ENCODE data around the gene ABHD2.

Gene ABHD2

DNA sequence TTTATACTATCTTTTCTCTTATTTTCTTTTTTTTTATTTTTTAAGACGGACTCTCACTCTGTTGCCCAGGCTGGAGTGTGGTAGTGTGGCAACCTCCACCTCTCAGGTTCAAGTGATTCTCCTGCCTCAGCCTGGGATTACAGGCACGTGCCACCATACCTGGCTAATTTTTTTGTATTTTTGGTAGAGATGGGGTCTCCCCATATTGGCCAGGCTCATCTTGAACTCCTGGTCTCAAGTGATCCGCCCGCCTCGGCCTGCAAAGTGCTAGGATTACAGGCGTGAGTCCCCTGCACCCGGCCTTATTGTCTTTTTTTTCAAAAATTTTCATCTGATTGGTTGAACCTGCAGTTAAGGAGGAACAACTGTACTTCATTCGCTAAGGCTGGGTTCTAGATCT, 21.8 kb downstream of the ABHD2 start:
- no peaks in the 10 kb centered on the region for H3K36me3 ChIP-seq (ENCODE audit: control insufficient read depth, insufficient read depth, low read length)
- H3K9me3 ChIP-seq (ENCODE audit: control insufficient read depth, low read length), result no peaks in the 10 kb centered on the region
- H3K27me3 ChIP-seq (ENCODE audit: control insufficient read depth, insufficient read depth, low read length, poor library complexity, severe bottlenecking), result no peaks in the 10 kb centered on the region
- H3K4me3 ChIP-seq (ENCODE audit: insufficient read depth, low read depth, low read length), result no peak overlapping the region
- no peak overlapping the region for H3K27ac ChIP-seq (ENCODE audit: insufficient read depth, low read depth, low read length, poor library complexity, severe bottlenecking)
- 89 to 90% methylated on average over 8 of the region's 8 CpGs for WGBS, 2 experiments
- peaks cover 7% of the 10 kb centered on the region for H3K4me1 ChIP-seq (ENCODE audit: control insufficient read depth, insufficient read depth, low read length)

DNA sequence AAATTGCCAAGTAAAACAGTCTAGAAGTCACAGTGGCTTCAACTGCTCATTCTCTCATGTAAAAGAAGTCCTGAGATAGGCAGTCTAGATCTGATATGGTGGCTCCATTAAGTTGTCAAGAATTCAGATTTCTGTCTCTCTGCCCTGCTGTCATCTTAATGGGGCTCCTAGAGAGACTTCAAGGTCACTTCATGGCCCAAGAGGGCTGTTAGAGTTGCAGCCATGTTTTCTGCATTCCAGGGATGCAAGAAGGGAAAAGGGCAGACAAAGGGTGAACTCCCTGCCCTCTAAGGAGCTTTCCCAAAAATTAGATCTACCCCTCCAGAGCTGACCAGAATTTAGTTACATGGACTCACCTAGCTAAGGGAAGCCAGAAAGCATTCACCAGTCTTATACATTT, 23.1 kb downstream of the ABHD2 start:
- peaks cover 4% of the 10 kb centered on the region for H3K36me3 ChIP-seq (ENCODE audit: control insufficient read depth, insufficient read depth, low read length)
- no peak overlapping the region for H3K27ac ChIP-seq (ENCODE audit: insufficient read depth, low read depth, low read length, poor library complexity, severe bottlenecking)
- H3K4me1 ChIP-seq (ENCODE audit: control insufficient read depth, insufficient read depth, low read length), result peaks cover 15% of the 10 kb centered on the region
- H3K27me3 ChIP-seq (ENCODE audit: control insufficient read depth, insufficient read depth, low read length, poor library complexity, severe bottlenecking), result no peaks in the 10 kb centered on the region
- H3K9me3 ChIP-seq (ENCODE audit: control insufficient read depth, low read length), result no peaks in the 10 kb centered on the region
- no peak overlapping the region for H3K4me3 ChIP-seq (ENCODE audit: insufficient read depth, low read depth, low read length)

DNA sequence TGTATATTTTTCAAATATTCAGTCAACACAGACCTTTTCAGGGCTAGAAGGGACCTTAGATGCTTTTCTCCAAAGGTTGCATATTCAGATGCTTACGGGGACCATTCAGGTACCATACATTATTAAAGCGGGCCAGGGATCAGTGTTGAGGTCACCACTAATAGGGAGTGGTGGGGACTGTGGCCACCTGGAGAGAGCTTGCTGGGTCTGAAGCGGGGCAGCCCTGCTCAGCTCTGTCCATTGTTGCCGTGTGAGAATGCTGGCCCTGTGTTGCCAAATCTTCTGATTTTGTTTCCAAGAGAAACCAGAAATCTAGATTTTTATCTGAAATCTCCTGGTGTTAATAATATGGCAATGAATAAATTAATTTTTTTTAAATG, 23.7 kb downstream of the ABHD2 start:
- Histone ChIP-seq H3K27me3 (ENCODE audit: control insufficient read depth, insufficient read depth, low read length, poor library complexity, severe bottlenecking) (no peaks in the 10 kb centered on the region), H3K4me1 (ENCODE audit: control insufficient read depth, insufficient read depth, low read length) (peaks cover 15% of the 10 kb centered on the region), H3K27ac (ENCODE audit: insufficient read depth, low read depth, low read length, poor library complexity, severe bottlenecking) (no peak overlapping the region), H3K9me3 (ENCODE audit: control insufficient read depth, low read length) (no peaks in the 10 kb centered on the region), H3K36me3 (ENCODE audit: control insufficient read depth, insufficient read depth, low read length) (peaks cover 4% of the 10 kb centered on the region), H3K4me3 (ENCODE audit: insufficient read depth, low read depth, low read length) (no peak overlapping the region)
- WGBS, 2 experiments, result 79 to 88% methylated on average over 4 of the region's 4 CpGs

DNA sequence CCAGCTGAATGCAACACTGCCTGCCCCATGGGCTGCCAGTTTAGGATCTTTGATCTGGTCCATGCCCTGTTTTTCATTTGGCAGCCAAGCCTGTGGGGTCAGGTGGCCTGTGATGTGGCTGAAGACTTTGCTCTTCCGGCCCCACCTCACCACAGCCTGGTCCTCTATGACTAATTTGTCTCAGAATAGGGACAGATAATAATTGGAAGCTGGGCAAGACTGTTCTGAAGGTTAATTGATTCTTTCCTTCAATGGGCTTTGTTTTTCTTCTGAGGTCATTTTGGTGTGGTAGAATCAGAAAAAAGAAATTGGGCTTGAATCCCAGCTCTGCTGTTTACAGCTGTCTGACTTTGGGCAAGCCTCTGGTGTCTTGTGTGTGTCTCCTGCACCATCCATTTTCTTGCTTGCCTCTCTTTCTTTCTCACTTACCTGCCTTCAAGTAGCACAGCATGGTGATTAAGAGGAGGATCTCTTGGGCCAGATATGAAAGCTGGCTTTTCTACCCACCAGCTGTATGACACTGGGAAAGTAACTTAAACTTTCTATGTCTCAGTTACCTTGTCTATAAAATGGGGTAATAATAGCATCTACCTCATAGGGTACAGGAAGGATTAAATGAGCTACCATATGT, 24.2 kb downstream of the ABHD2 start:
- H3K4me1 ChIP-seq (ENCODE audit: control insufficient read depth, insufficient read depth, low read length), result peaks cover 15% of the 10 kb centered on the region
- WGBS, 2 experiments, result 67 to 88% methylated on average over 1 of the region's 1 CpG

DNA sequence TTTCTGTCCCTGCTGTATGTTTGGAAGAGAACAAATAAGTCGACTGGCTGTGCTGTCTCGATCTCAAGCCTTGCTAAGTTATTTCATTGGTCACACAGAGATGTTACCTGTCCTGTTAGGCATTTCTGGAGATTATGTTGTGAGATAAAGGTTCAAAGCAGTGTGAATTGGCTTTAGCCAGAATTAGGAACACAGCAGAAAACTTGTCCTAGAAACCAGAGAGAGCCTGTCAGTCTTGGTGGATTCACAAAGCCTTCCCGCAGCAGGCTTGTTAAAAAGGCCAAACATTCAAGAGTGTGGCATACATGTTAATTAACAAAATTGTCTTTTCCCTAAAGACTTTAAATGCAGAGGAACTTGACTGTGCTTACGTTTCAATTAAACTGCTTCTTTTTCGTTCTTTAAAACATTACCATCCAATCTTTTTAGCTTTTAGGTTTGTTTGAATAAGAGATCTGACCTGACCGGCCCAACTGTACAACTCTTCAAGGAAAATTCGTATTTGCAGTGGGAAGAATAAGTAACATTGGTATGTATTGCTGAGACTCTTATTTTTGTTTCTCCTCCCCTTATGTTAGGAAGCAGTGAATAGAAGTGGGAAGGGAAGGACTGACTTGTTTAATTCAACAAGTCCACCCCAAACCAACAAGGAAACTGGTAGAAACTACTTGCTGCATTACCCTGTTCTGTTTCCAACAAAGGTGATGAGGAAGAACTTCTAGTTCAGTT, 25.2 kb downstream of the ABHD2 start:
- H3K27ac ChIP-seq (ENCODE audit: insufficient read depth, low read depth, low read length, poor library complexity, severe bottlenecking), result no peak overlapping the region
- H3K36me3 ChIP-seq (ENCODE audit: control insufficient read depth, insufficient read depth, low read length), result peaks cover 4% of the 10 kb centered on the region
- 91% methylated on average over 7 of the region's 7 CpGs for WGBS, 2 experiments
- H3K4me3 ChIP-seq (ENCODE audit: insufficient read depth, low read depth, low read length), result no peak overlapping the region
- no peaks in the 10 kb centered on the region for H3K9me3 ChIP-seq (ENCODE audit: control insufficient read depth, low read length)
- no peaks in the 10 kb centered on the region for H3K27me3 ChIP-seq (ENCODE audit: control insufficient read depth, insufficient read depth, low read length, poor library complexity, severe bottlenecking)
- H3K4me1 ChIP-seq (ENCODE audit: control insufficient read depth, insufficient read depth, low read length), result peaks cover 15% of the 10 kb centered on the region

More for the DNA sequence above, 24.2 kb downstream of the ABHD2 start:
- H3K27ac ChIP-seq (ENCODE audit: insufficient read depth, low read depth, low read length, poor library complexity, severe bottlenecking), result no peak overlapping the region
- H3K4me3 ChIP-seq (ENCODE audit: insufficient read depth, low read depth, low read length), result no peak overlapping the region
- H3K36me3 ChIP-seq (ENCODE audit: control insufficient read depth, insufficient read depth, low read length), result peaks cover 4% of the 10 kb centered on the region
- no peaks in the 10 kb centered on the region for H3K27me3 ChIP-seq (ENCODE audit: control insufficient read depth, insufficient read depth, low read length, poor library complexity, severe bottlenecking)
- H3K9me3 ChIP-seq (ENCODE audit: control insufficient read depth, low read length), result no peaks in the 10 kb centered on the region

DNA sequence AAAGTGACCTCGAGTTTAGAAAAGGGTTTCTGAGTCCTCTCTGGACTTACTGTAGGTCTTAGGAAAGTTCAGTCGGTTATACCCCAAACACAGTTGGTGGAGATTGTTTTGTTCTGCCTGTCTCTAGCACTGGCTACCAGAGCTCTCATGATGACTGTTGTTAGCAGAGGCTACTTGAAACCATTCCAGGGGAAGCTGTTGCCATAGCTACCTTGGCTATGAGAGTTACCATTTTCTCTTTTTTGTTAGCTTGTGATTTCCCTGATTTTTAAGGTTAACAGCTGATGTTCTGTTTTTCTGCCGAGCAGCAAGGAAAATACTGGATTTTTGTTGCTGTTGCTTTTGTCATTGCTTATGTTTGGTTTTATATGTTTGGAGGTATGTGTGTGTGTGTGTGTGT, 26.7 kb downstream of the ABHD2 start:
- Histone ChIP-seq H3K27ac (ENCODE audit: insufficient read depth, low read depth, low read length, poor library complexity, severe bottlenecking) (no peak overlapping the region), H3K4me3 (ENCODE audit: insufficient read depth, low read depth, low read length) (no peak overlapping the region), H3K36me3 (ENCODE audit: control insufficient read depth, insufficient read depth, low read length) (peaks cover 4% of the 10 kb centered on the region), H3K27me3 (ENCODE audit: control insufficient read depth, insufficient read depth, low read length, poor library complexity, severe bottlenecking) (no peaks in the 10 kb centered on the region), H3K4me1 (ENCODE audit: control insufficient read depth, insufficient read depth, low read length) (peaks cover 15% of the 10 kb centered on the region), H3K9me3 (ENCODE audit: control insufficient read depth, low read length) (no peaks in the 10 kb centered on the region)
- 75 to 78% methylated on average over 3 of the region's 3 CpGs for WGBS, 2 experiments

DNA sequence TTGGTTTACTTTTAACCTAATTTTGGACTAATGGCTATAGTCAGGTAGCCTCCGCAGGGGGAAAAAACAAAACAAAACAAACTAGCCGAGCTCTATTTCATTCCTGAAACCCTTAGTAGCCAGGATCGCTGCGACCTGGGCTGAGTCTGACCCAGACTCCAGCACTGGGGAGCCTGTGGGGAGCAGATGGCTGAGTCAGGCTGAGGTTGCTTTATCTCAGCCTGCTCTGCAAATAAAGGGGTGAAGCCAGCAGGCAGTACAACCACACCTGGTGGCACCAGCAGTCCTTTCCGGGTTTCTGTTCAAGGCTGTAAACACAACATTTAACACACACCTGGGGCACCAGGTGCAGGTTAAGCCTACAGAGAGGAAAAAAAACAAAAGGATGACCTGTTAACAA, 27.3 kb downstream of the ABHD2 start:
- WGBS, 2 experiments, result 69 to 79% methylated on average over 5 of the region's 5 CpGs
- no peaks in the 10 kb centered on the region for H3K27me3 ChIP-seq (ENCODE audit: control insufficient read depth, insufficient read depth, low read length, poor library complexity, severe bottlenecking)
- no peak overlapping the region for H3K27ac ChIP-seq (ENCODE audit: insufficient read depth, low read depth, low read length, poor library complexity, severe bottlenecking)
- H3K9me3 ChIP-seq (ENCODE audit: control insufficient read depth, low read length), result no peaks in the 10 kb centered on the region
- H3K4me1 ChIP-seq (ENCODE audit: control insufficient read depth, insufficient read depth, low read length), result peaks cover 15% of the 10 kb centered on the region
- peaks cover 4% of the 10 kb centered on the region for H3K36me3 ChIP-seq (ENCODE audit: control insufficient read depth, insufficient read depth, low read length)
- no peak overlapping the region for H3K4me3 ChIP-seq (ENCODE audit: insufficient read depth, low read depth, low read length)

DNA sequence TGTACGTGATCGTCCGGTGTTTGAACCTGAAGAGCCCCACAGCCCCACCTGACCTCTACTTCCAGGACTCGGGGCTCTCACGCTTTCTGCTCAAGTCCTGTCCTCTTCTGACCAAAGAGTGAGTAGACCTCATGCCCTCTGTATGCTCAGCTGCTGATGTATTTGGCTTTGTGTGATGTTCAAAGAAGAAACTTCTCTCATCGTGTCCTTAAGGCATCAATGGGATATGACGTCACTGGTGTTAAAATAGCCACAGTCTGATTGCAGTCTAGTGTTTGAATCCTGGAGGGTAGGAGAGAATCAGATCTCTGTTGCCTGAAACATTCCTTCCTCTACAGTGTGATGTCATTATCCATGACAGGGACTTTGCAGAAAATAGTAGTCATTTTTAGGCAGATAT, 28.1 kb downstream of the ABHD2 start:
- H3K36me3 ChIP-seq (ENCODE audit: control insufficient read depth, insufficient read depth, low read length), result peaks cover 4% of the 10 kb centered on the region
- no peak overlapping the region for H3K4me3 ChIP-seq (ENCODE audit: insufficient read depth, low read depth, low read length)
- peaks cover 15% of the 10 kb centered on the region for H3K4me1 ChIP-seq (ENCODE audit: control insufficient read depth, insufficient read depth, low read length)
- no peaks in the 10 kb centered on the region for H3K27me3 ChIP-seq (ENCODE audit: control insufficient read depth, insufficient read depth, low read length, poor library complexity, severe bottlenecking)
- 91 to 97% methylated on average over 7 of the region's 7 CpGs for WGBS, 2 experiments
- H3K9me3 ChIP-seq (ENCODE audit: control insufficient read depth, low read length), result no peaks in the 10 kb centered on the region
- no peak overlapping the region for H3K27ac ChIP-seq (ENCODE audit: insufficient read depth, low read depth, low read length, poor library complexity, severe bottlenecking)

DNA sequence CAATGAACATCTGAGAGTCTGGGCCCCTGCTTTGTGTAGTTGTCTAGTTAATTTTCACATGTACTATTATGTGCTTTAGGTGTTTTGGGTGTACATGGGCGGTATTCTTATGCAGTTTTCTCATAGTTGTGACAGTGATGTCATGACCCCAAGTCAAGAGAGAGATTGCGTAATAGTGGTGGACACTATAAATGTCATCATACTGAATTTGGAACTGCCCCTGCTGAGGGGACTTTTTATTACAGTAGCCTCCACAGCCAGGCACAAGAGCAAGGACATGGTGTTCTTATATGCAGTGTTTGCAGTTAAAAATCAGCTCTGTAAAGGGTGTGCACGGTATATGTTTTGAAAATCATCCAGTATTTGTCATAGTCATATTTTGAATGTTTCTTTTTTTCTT, 29.5 kb downstream of the ABHD2 start:
- peaks cover 14% of the 10 kb centered on the region for H3K4me1 ChIP-seq (ENCODE audit: control insufficient read depth, insufficient read depth, low read length)
- H3K36me3 ChIP-seq (ENCODE audit: control insufficient read depth, insufficient read depth, low read length), result peaks cover 4% of the 10 kb centered on the region
- 96 to 98% methylated on average over 2 to 3 of the region's 3 CpGs for WGBS, 2 experiments
- no peak overlapping the region for H3K4me3 ChIP-seq (ENCODE audit: insufficient read depth, low read depth, low read length)
- H3K27ac ChIP-seq (ENCODE audit: insufficient read depth, low read depth, low read length, poor library complexity, severe bottlenecking), result no peak overlapping the region
- no peaks in the 10 kb centered on the region for H3K9me3 ChIP-seq (ENCODE audit: control insufficient read depth, low read length)
- no peaks in the 10 kb centered on the region for H3K27me3 ChIP-seq (ENCODE audit: control insufficient read depth, insufficient read depth, low read length, poor library complexity, severe bottlenecking)

DNA sequence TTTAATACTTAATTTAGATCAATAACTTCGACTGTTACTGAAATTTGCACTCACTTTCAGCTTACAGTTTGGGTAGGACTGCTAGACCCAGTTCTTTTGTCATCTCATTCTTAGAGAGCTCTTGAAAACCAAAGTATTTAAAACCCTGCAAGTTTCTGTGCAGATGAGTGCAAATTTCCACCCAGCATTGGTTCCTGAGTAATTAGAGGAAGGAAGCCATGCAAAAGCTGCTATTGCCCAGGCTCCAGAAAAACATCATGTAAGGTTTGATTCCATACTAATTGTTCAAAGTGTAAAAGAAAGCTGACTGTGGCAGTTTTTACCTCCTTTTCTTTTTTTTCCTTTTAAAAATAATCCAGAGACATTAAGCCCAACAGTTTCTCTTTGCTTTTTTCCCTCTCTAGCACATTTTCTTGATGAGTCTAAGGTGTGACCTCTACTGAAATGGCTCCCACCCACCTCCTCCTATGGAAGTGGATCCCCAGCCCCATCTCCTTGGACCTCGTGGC, 30.3 kb downstream of the ABHD2 start:
- peaks cover 4% of the 10 kb centered on the region for H3K36me3 ChIP-seq (ENCODE audit: control insufficient read depth, insufficient read depth, low read length)
- 75 to 89% methylated on average over 2 of the region's 2 CpGs for WGBS, 2 experiments

More for the DNA sequence above, 30.3 kb downstream of the ABHD2 start:
- Histone ChIP-seq H3K27ac (ENCODE audit: insufficient read depth, low read depth, low read length, poor library complexity, severe bottlenecking) (no peak overlapping the region), H3K27me3 (ENCODE audit: control insufficient read depth, insufficient read depth, low read length, poor library complexity, severe bottlenecking) (no peaks in the 10 kb centered on the region), H3K4me3 (ENCODE audit: insufficient read depth, low read depth, low read length) (no peak overlapping the region), H3K4me1 (ENCODE audit: control insufficient read depth, insufficient read depth, low read length) (peaks cover 9% of the 10 kb centered on the region), H3K9me3 (ENCODE audit: control insufficient read depth, low read length) (no peaks in the 10 kb centered on the region)

All from ectodermal cell (in vitro differentiated cells).